Measurements from ENCODE around the gene FNIP2. TPM values are rescaled to one million over a fixed set of nuclear protein-coding genes. Genes with fewer than 3 reads are reported as not detected.
A peak's percentile ranks its signal among the peaks of the same experiment; 100 is the strongest.
"Not testable (repeated sequence)": the region's sequence is repeated elsewhere in the genome, so short reads cannot be mapped to it uniquely, and the experiment has no call there.

The FNIP2 gene
- total RNA-seq, 1 donor from 2014 or later: 30.5 TPM

GRCh38 chr4:158786955-158787354 lies 18.1 kb downstream of the FNIP2 start:
- peaks cover 30% of the 10 kb centered on the region for H3K4me1 Mint-ChIP-seq
- H3K9me3 Mint-ChIP-seq: no peaks in the 10 kb centered on the region
- no peak for DNase-seq (ENCODE audit: low read depth, low spot score)
- no peaks in the 10 kb centered on the region for H3K27me3 Mint-ChIP-seq (ENCODE audit: low read depth)
- H3K4me3 Mint-ChIP-seq: no peak overlapping the region
- TF ChIP-seq, protein P1, sequence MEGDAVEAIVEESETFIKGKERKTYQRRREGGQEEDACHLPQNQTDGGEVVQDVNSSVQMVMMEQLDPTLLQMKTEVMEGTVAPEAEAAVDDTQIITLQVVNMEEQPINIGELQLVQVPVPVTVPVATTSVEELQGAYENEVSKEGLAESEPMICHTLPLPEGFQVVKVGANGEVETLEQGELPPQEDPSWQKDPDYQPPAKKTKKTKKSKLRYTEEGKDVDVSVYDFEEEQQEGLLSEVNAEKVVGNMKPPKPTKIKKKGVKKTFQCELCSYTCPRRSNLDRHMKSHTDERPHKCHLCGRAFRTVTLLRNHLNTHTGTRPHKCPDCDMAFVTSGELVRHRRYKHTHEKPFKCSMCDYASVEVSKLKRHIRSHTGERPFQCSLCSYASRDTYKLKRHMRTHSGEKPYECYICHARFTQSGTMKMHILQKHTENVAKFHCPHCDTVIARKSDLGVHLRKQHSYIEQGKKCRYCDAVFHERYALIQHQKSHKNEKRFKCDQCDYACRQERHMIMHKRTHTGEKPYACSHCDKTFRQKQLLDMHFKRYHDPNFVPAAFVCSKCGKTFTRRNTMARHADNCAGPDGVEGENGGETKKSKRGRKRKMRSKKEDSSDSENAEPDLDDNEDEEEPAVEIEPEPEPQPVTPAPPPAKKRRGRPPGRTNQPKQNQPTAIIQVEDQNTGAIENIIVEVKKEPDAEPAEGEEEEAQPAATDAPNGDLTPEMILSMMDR (conservative IDR thresholded peaks at IDR 0.05): no peak
- H3K36me3 Mint-ChIP-seq (ENCODE audit: low read depth): no peaks in the 10 kb centered on the region
- H3K27ac Mint-ChIP-seq (ENCODE audit: unreplicated experiment): no peak overlapping the region

DNA sequence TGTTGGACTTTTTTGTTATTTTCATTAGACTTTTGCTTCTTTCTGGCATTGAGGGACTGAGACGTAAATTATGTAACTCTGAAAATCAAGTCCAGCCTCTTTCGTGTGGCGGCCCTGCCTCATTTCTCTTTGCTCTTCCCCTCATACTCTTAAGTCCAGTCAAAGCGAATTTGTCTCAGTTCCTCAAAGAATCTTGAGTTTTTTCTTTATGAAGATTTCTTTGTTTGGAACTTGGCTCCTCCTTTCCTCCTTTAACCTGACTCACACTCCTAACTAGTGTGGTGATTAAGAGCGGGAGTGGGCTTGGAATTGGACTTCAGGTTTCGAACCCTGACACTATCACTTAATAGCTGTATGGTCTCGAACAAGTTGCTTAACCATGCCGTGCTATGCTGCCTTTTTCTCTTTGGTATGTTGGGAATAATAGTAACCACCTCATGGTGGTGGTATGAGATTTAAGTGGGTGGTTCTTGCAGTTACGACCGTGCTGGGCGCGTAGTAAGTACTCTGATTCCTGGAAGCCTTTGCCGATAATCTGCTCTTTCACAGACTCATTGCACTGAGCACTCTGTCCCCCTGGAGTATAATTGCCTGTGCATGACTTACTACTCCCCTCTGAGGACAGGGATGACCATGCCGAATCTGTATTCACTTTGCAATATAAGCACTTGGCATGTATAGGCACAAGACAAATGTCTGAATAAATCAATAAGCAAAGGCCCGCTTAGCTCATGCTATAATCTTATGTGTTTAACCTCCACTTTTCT lies 19.1 kb downstream of the FNIP2 start:
- DNase-seq (ENCODE audit: low read depth, low spot score): no peak
- no peaks in the 10 kb centered on the region for H3K36me3 Mint-ChIP-seq (ENCODE audit: low read depth)
- peaks cover 20% of the 10 kb centered on the region for H3K4me1 Mint-ChIP-seq
- H3K9me3 Mint-ChIP-seq: no peaks in the 10 kb centered on the region
- H3K27me3 Mint-ChIP-seq (ENCODE audit: low read depth): no peaks in the 10 kb centered on the region
- TF ChIP-seq, protein P1 (conservative IDR thresholded peaks at IDR 0.05): no peak
- no peak overlapping the region for H3K4me3 Mint-ChIP-seq
- no peak overlapping the region for H3K27ac Mint-ChIP-seq (ENCODE audit: unreplicated experiment)

DNA sequence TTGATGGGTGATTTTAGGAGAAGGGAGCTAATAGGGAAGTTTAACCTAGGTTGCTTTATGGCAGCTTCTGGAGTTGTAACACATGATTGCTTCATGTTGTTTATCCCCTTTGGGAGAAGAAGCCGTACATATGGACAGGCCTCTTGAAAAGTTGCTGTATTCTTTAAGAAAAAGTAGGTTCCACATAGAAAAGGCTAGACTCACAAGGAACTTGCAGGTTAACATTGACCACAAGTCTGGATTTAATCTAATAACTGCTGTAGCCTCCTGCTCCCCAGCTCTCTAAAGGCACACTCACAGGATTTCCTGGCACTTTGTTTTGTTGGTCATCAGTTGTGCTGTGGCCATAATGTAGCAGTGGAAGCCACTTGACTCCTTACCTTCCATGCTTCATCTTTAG lies 19.7 kb downstream of the FNIP2 start:
- no peak for DNase-seq (ENCODE audit: low read depth, low spot score)

GRCh38 chr4:158789853-158790252 lies 21.0 kb downstream of the FNIP2 start:
- no peak overlapping the region for H3K27ac Mint-ChIP-seq (ENCODE audit: unreplicated experiment)
- TF ChIP-seq, protein P1 (conservative IDR thresholded peaks at IDR 0.05): no peak
- H3K4me1 Mint-ChIP-seq: peaks cover 17% of the 10 kb centered on the region
- H3K9me3 Mint-ChIP-seq: no peaks in the 10 kb centered on the region
- DNase-seq (ENCODE audit: low read depth, low spot score): no peak
- H3K27me3 Mint-ChIP-seq (ENCODE audit: low read depth): no peaks in the 10 kb centered on the region
- no peaks in the 10 kb centered on the region for H3K36me3 Mint-ChIP-seq (ENCODE audit: low read depth)
- no peak overlapping the region for H3K4me3 Mint-ChIP-seq

More for the DNA sequence above, 19.7 kb downstream of the FNIP2 start:
- TF ChIP-seq, protein P1 (conservative IDR thresholded peaks at IDR 0.05): no peak
- H3K27ac Mint-ChIP-seq (ENCODE audit: unreplicated experiment): peak overlapping the region; percentile 36
- H3K4me1 Mint-ChIP-seq: peaks cover 17% of the 10 kb centered on the region
- H3K27me3 Mint-ChIP-seq (ENCODE audit: low read depth): no peaks in the 10 kb centered on the region
- H3K4me3 Mint-ChIP-seq: no peak overlapping the region
- H3K9me3 Mint-ChIP-seq: no peaks in the 10 kb centered on the region
- H3K36me3 Mint-ChIP-seq (ENCODE audit: low read depth): no peaks in the 10 kb centered on the region

- H3K27ac Mint-ChIP-seq (ENCODE audit: unreplicated experiment): no peak overlapping the region
These were observed 24.2 kb downstream of the FNIP2 start for GRCh38 chr4:158793021-158793420.

GRCh38 chr4:158793430-158793829 lies 24.6 kb downstream of the FNIP2 start:
- not testable (repeated sequence) for H3K27ac Mint-ChIP-seq (ENCODE audit: unreplicated experiment); H3K9me3 Mint-ChIP-seq; H3K4me1 Mint-ChIP-seq; DNase-seq (ENCODE audit: low read depth, low spot score); H3K36me3 Mint-ChIP-seq (ENCODE audit: low read depth); H3K27me3 Mint-ChIP-seq (ENCODE audit: low read depth); H3K4me3 Mint-ChIP-seq

More at GRCh38 chr4:158793021-158793420, 24.2 kb downstream of the FNIP2 start:
- no peak for DNase-seq (ENCODE audit: low read depth, low spot score)
- H3K4me1 Mint-ChIP-seq: peaks cover 5% of the 10 kb centered on the region
- no peaks in the 10 kb centered on the region for H3K9me3 Mint-ChIP-seq
- no peaks in the 10 kb centered on the region for H3K36me3 Mint-ChIP-seq (ENCODE audit: low read depth)
- no peak overlapping the region for H3K4me3 Mint-ChIP-seq
- TF ChIP-seq, protein P1 (conservative IDR thresholded peaks at IDR 0.05): no peak
- no peaks in the 10 kb centered on the region for H3K27me3 Mint-ChIP-seq (ENCODE audit: low read depth)
